HL-60 (cell line): ENCODE data around the gene TNFSF15.

ENCODE experiments used
- CTCF ChIP-seq: IDR thresholded peaks from one replicate; pipeline ENCODE4 v1.5.1; 2011; ENCODE audit warnings: low read length, control low read depth, inconsistent platforms; ENCODE audit not compliant: insufficient read depth
- GABPA ChIP-seq: IDR thresholded peaks from 2 replicates; pipeline ENCODE4 v1.6.1; 2012; ENCODE audit warnings: low read depth
- POLR2AphosphoS5 ChIP-seq: IDR thresholded peaks from 2 replicates; pipeline ENCODE4 v1.6.1; 2012; ENCODE audit warnings: low read depth

- no peak for TF ChIP-seq CTCF
- TF ChIP-seq POLR2AphosphoS5, result no peak
- no peak for TF ChIP-seq GABPA
These were observed 23.3 kb downstream of the TNFSF15 start for GRCh38 chr9:114782586-114782985.
